SW480 (cell line): ENCODE measurements around the gene ADAMTS13.
"Not testable (repeated sequence)": the region's sequence is repeated elsewhere in the genome, so short reads cannot be mapped to it uniquely, and the experiment has no call there.

Experiments
- DNase-seq: peaks from one replicate; pipeline ENCODE4 v3.0.0-alpha.2; 2016; ENCODE audit warnings: low spot score

ADAMTS13 gene

GRCh38 chr9:133392308-133392707, 29.9 kb upstream of the ADAMTS13 start:
- DNase-seq: not testable (repeated sequence)

GRCh38 chr9:133393399-133393798, 28.8 kb upstream of the ADAMTS13 start:
- DNase-seq: no peak

- DNase-seq: no peak
Measured at GRCh38 chr9:133394687-133395271, 27.4 kb upstream of the ADAMTS13 start.

- DNase-seq: no peak
Measured at GRCh38 chr9:133396952-133397351, 25.2 kb upstream of the ADAMTS13 start.

GRCh38 chr9:133397370-133397769, 24.8 kb upstream of the ADAMTS13 start:
- no peak for DNase-seq

- DNase-seq: no peak
Measured at GRCh38 chr9:133397895-133398294, 24.3 kb upstream of the ADAMTS13 start.

- DNase-seq: no peak
Measured at GRCh38 chr9:133400292-133400691, 21.9 kb upstream of the ADAMTS13 start.

GRCh38 chr9:133401588-133401987, 20.6 kb upstream of the ADAMTS13 start:
- no peak for DNase-seq

GRCh38 chr9:133402689-133403088, 19.5 kb upstream of the ADAMTS13 start:
- DNase-seq: no peak

- peak; percentile 64 for DNase-seq
Measured at GRCh38 chr9:133403766-133404453, 18.3 kb upstream of the ADAMTS13 start.

- no peak for DNase-seq
Measured at GRCh38 chr9:133404454-133405002, 17.6 kb upstream of the ADAMTS13 start.

- DNase-seq: no peak
Measured at GRCh38 chr9:133405508-133406438, 16.4 kb upstream of the ADAMTS13 start.

GRCh38 chr9:133406480-133407307, 15.5 kb upstream of the ADAMTS13 start:
- DNase-seq: peak; percentile 73

GRCh38 chr9:133408042-133408441, 14.1 kb upstream of the ADAMTS13 start:
- no peak for DNase-seq

GRCh38 chr9:133415170-133415569, 7.0 kb upstream of the ADAMTS13 start:
- no peak for DNase-seq

- peak; percentile 89 for DNase-seq
Measured at GRCh38 chr9:133417541-133418461, 4.4 kb upstream of the ADAMTS13 start, which contains the start of gene REXO4. TSS of gene REXO4 (minus strand) at chr9:133418010. CDS start at chr9:133417844, 166 bp downstream.

- no peak for DNase-seq
Measured at GRCh38 chr9:133419005-133419404, 3.2 kb upstream of the ADAMTS13 start.

- DNase-seq: no peak
Measured at GRCh38 chr9:133420392-133420827, 1.8 kb upstream of the ADAMTS13 start.

GRCh38 chr9:133423216-133423615, 1.0 kb downstream of the ADAMTS13 start:
- no peak for DNase-seq

- no peak for DNase-seq
Measured at GRCh38 chr9:133424187-133424586, 2.0 kb downstream of the ADAMTS13 start.
